Mucosa of descending colon (tissue), 3 donors: Measurements from ENCODE around the gene CTTNBP2. TPM values are rescaled to one million over a fixed set of nuclear protein-coding genes. Genes with fewer than 3 reads are reported as not detected.

Experiments
- ATAC-seq: fragments of 200-7000 bp; cut with Tn5 transposase; one replicate; pipeline ENCODE4 v1.9.1; 2020; ENCODE audit warnings: mild to moderate bottlenecking, moderate library complexity
- DNase-seq, 3 donors: peaks; one replicate each; pipeline ENCODE4 v3.0.0-alpha.2; 2020
- H3K36me3 ChIP-seq: fragments of 200-600 bp; one replicate; pipeline ENCODE4 v1.8.0; 2021; ENCODE audit warnings: low read depth, mild to moderate bottlenecking
- H3K4me1 ChIP-seq: fragments of 200-600 bp; one replicate; pipeline ENCODE4 v1.8.0; 2021; ENCODE audit warnings: low read depth, mild to moderate bottlenecking
- H3K4me3 ChIP-seq: fragments of 200-600 bp; one replicate; pipeline ENCODE4 v1.8.0; 2021; ENCODE audit warnings: mild to moderate bottlenecking
- H3K9me3 ChIP-seq: fragments of 200-600 bp; one replicate; pipeline ENCODE4 v1.8.0; 2021; ENCODE audit warnings: mild to moderate bottlenecking
- intact Hi-C, 2 donors: fragments of 100-400 bp; cut with DNase I in 1 of 2; cut with micrococcal nuclease in 1 of 2; formaldehyde crosslinking; loops; one replicate each; pipeline versions ENCODE4 v1.11.0 to v1.11.1; 2022; cut with DNase I, micrococcal nuclease
- total RNA-seq, 3 donors: library from RNA; stranded (reverse); fragmentation: NEBNext Ultra II Directional in 2 of 3; extraction: Animal tissue kit (Norgen Biotek cat#: 25700) in 2 of 3; gene quantifications; one replicate each; pipeline versions ENCODE4 v1.2.1 to v1.2.4, GENCODE V29; 2021 to 2023
- TF ChIP-seq, protein P1 (sequence below): fragments of 200-600 bp; IDR thresholded peaks from one replicate; pipeline ENCODE4 v1.8.0; 2022; ENCODE audit warnings: antibody characterized with exemption, mild to moderate bottlenecking
- donor health status: DM: no; HTN: no; CAD: no; lungs with moderate emphysema.
- donor health status: DM: no; HTN: no; CAD: no.
- donor health status: DM: no; HTN: yes; CAD: no.

Gene CTTNBP2
- total RNA-seq, 3 donors from 2014 or later = 3.9 to 8.3 (median 7.2) TPM

DNA sequence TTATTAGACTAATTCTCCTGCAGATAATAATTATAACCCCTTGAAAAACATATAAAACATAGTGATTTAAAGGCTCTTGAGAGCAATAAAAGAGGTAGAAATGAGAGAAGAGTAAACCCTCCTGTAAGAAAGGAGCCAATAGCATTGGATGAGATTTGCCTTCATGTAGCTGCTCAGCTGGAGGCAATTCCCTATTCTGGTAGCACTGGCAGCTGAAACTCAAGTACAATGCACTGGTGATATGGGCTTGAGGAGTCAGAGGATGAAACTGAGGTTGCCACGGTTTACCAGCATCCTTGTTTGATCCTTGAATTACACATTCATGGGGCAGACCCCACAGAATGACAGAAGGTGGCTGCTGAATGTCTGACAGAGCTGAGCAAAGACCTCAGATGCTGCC lies 76.4 kb downstream of the CTTNBP2 start:
- H3K9me3 ChIP-seq = no peaks in the 10 kb centered on the region
- intact Hi-C loops = no loop called here
- no peak for ATAC-seq
- TF ChIP-seq, protein P1, sequence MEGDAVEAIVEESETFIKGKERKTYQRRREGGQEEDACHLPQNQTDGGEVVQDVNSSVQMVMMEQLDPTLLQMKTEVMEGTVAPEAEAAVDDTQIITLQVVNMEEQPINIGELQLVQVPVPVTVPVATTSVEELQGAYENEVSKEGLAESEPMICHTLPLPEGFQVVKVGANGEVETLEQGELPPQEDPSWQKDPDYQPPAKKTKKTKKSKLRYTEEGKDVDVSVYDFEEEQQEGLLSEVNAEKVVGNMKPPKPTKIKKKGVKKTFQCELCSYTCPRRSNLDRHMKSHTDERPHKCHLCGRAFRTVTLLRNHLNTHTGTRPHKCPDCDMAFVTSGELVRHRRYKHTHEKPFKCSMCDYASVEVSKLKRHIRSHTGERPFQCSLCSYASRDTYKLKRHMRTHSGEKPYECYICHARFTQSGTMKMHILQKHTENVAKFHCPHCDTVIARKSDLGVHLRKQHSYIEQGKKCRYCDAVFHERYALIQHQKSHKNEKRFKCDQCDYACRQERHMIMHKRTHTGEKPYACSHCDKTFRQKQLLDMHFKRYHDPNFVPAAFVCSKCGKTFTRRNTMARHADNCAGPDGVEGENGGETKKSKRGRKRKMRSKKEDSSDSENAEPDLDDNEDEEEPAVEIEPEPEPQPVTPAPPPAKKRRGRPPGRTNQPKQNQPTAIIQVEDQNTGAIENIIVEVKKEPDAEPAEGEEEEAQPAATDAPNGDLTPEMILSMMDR = no peak
- H3K4me1 ChIP-seq = no peaks in the 10 kb centered on the region
- no peak overlapping the region for H3K4me3 ChIP-seq
- no peaks in the 10 kb centered on the region for H3K36me3 ChIP-seq
- no peak for DNase-seq

DNA sequence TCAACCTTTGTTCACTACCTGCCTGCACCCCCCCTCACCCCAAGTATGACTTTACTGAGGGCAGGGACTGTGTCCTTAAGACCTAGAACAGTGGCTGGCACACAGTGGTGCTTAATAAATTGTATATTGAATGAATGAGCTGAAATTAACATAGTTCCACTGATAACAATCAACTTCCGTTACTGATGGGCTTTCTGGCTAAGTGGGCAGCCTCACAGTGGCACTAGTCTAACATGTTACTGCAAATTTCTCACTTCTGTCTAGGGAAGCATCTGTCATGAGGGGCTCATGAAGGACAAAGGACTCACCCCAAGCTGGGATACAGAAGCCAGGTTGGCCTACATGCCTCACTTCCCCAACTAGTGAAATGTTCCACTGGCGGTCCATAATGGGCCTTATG lies 79.3 kb downstream of the CTTNBP2 start:
- intact Hi-C loops = no loop called here
- DNase-seq (no peak), ATAC-seq (no peak)
- H3K36me3 ChIP-seq = no peaks in the 10 kb centered on the region
- TF ChIP-seq, protein P1 = no peak
- H3K4me3 ChIP-seq = no peak overlapping the region
- no peaks in the 10 kb centered on the region for H3K4me1 ChIP-seq
- H3K9me3 ChIP-seq = no peaks in the 10 kb centered on the region

- TF ChIP-seq, protein P1 = no peak
- ATAC-seq = no peak
- H3K9me3 ChIP-seq = no peaks in the 10 kb centered on the region
- H3K36me3 ChIP-seq = no peaks in the 10 kb centered on the region
- no peak for DNase-seq
- no peaks in the 10 kb centered on the region for H3K4me1 ChIP-seq
- H3K4me3 ChIP-seq = no peak overlapping the region
- intact Hi-C loops = no loop called here
These were observed 79.7 kb downstream of the CTTNBP2 start for GRCh38 chr7:117793521-117793920.

DNA sequence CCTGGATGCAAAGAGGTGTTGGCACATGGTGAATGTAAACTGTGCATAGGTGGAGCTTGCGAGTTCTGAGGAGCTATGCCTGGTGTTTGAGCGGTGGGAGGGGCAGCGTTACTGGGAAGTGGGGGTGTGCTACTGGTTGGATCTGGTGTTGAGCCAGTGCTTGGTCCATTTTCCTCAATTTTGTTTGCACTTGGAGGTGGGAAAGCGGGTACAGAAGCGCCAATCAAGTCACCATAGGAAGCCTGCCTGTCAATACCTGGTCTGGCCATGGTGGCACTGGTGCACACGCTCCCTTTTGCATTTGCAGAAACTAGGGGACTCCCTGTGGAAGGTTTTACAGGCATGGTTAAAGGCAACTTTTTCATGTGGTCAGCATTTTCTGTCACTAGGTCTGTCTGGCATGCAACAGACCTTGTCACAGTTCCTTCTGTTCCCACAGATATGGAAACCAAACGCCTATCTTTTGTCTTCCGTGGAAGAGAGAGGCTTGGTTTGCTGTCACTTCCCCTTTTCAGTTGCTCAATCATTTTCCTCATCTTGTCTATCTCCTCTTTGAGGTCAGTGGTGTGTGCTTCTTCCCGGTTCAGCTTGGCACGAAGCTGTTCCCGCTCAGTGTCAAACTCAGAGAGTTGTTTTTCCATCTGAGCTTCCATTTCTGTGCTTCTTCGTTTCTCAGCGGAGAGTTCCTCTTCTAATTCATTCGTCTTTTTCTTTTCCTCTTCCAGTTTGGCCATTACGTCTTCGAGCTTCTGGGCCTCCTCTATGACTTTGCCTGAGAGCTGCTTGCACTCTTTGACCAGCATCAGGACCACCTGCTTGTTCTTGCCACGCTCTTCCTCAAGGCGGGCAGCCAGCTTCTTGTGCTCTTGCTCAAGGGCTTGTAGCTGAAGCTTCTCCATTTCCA lies 81.1 kb downstream of the CTTNBP2 start:
- TF ChIP-seq, protein P1 = no peak
- no peak for DNase-seq
- no peaks in the 10 kb centered on the region for H3K36me3 ChIP-seq
- peak; percentile 61 for ATAC-seq
- H3K4me1 ChIP-seq = no peaks in the 10 kb centered on the region
- H3K9me3 ChIP-seq = no peaks in the 10 kb centered on the region
- intact Hi-C loops = no loop called here
- no peak overlapping the region for H3K4me3 ChIP-seq

DNA sequence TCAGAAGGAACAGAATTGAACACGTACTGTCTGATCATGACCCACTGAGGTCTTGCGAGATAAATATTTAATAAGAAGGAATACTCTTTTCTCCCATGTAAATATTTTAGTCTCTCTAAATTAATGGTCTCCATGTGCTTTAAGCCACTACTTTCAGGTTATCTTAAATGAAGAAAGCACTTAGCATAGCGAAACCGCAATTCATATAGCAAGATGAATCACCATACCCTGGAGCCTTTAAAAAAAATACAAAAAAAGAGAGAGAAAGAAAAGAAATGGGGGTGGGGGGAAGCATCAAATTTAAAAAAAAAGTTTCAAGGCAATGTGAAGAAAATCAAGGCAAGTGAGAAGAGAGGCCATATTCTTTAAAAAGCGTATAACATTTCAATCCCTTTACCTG lies 82.5 kb downstream of the CTTNBP2 start:
- Histone ChIP-seq H3K9me3 (no peaks in the 10 kb centered on the region), H3K4me1 (no peaks in the 10 kb centered on the region), H3K36me3 (no peaks in the 10 kb centered on the region), H3K4me3 (no peak overlapping the region)
- DNase-seq (no peak), ATAC-seq (no peak)
- TF ChIP-seq, protein P1 = no peak
- intact Hi-C loops = no loop called here
